Activated CD8-positive, alpha-beta memory T cell treated with anti-CD3 and anti-CD28 coated beads, Interleukin-2, amount 50 U/mL, for 4 hours (primary cell): ENCODE measurements around the gene LHX2.
"Not testable (repeated sequence)": the region's sequence is repeated elsewhere in the genome, so short reads cannot be mapped to it uniquely, and the experiment has no call there.

Experiments used
- DNase-seq: peaks from one replicate; pipeline ENCODE4 v3.0.0-alpha.2; 2020

The LHX2 gene, protein sequence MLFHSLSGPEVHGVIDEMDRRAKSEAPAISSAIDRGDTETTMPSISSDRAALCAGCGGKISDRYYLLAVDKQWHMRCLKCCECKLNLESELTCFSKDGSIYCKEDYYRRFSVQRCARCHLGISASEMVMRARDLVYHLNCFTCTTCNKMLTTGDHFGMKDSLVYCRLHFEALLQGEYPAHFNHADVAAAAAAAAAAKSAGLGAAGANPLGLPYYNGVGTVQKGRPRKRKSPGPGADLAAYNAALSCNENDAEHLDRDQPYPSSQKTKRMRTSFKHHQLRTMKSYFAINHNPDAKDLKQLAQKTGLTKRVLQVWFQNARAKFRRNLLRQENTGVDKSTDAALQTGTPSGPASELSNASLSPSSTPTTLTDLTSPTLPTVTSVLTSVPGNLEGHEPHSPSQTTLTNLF

DNA sequence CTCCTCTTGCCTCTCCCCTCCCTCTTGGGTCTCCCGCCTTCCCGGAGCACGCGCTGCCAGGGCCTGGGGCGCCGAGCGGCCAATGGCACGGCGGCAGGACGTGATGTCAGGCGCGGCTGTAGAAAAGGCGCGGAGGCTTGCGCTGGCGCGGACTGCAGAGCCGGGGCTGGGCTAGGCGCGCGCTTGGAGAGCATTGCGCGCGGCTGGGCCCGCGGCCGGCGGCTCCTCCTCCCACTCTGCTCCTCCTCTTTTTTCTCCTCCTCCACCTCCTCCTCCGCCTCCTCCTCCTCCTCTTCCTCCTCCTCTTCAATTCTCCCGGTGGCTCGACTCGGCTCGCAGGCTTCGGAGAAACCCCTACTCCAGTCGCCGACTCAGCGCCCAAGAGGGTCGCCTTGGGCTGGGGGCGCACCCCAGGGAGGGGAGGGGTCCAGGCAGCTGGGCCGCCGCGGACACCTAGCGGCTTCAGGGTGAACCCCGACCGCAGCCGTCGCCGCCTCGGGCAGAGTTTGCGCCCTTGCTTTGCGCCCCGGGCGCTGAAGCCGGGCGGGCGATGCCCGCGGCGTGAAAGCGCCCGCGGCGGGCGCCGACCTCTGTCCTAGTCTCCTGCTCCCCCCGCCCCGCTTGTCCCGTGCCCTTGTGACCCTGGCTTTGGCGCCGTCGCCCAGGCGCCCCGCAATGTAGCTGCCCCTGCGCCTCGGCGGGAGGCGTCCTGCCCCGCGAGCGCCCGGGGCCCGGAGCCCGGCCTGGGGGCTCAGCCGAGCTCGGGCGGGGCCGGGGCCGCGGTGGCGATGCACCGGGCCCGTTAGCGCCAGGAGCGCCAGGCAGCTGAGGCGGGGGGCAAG lies at the start of gene LHX2:
LHX2 (plus strand) TSS at position 309 of the 842 bp plus-strand sequence. CDS start 581 bp downstream, outside the sequence.
- DNase-seq: no peak

DNA sequence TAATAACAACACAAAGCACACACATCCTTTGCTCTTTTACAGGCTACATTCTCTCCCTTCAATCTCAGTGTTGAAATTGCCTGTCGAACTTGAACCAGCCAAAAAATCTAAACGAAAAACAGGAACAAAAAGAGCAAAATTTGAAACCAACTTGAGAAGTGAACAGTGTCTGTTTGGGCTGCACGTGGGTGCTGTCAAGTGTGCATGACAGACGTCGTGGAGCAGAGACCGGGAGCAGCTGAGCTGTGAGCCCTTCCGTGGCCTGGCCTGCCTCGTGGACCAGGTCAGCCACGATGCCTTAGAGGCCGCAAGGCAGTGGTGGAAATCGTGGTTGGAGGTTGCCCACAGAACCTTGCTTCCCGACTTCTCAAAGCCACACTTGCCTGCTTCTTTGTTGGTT lies 46.8 kb upstream of the LHX2 start:
- no peak for DNase-seq

DNA sequence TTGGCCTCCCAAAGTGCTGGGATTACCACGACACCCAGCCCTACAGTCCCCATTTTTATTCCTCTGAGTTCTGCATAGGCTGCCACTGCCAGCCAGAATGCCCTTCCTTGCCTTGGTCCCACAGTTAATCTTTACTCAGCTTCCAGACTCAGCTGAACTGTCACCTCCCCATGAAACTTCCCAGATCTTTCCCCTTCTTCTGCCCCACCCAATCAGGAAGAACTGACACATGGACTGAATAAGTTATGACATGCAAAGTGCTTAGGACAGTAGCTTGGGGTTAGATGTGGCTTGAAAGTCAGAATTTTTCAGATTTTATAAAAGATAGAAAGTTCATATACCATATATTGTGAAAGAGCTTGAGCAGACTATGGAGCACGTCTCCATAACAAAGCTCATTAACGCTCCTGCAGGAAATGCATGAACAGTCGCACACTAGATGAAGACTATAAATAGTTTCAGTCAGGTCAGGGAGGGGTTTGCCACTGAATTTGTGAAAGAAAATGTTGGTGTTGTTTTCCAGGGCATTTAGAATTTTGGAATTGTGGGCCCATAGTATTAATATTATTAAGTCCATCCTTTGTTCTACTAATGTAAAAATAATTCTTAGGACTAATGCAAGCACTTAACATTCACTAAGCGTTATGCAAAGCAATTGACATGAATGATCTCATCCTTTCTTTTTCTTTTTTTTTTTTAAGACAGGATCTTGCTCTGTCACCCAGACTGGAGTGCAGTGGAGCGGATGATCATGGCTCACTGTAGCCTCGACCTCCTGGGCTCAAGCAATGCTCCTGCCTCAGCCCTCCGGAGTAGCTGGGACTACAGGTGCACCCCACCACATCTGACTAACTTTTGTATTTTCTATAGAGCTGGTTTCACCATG lies 45.5 kb upstream of the LHX2 start:
- DNase-seq: no peak

DNA sequence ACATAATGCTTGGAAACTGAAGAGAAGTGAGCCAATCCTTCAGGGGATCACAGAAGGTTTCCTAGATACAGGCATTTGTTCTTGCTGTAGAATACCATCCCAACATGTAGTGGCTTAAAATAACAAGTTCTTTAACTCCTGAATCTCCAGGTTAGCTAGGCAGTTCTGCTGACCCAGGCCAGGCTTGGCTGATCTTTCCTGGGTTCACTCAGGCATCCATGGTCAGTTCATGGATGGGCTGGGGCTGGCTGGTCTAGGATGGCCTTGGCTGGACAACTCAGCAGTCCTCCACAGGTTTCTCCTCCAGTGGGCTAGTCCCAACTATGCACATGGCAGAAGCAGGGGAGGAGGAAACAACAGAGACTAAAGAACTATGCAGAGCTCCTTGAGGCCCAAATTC lies 44.2 kb upstream of the LHX2 start:
- no peak for DNase-seq

DNA sequence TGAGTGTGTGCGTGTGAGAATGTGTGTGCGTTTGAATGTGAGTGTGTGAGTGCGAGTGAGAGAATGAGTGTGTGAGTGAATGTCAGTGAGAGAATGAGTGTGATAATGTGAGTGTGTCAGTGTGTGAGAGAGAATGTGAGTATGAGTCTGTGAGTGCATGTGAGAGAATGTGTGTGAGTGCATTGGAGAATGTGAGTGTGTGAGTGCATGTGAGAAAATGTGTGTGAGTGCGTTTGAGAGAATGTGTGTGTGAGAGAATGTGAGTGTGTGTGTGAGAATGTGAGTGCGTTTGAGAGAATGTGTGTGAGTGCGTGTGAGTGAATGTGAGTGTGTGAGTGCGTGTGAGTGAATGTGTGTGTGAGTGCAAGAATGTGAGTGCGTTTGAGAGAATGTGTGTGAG lies 39.0 kb upstream of the LHX2 start:
- no peak for DNase-seq

DNA sequence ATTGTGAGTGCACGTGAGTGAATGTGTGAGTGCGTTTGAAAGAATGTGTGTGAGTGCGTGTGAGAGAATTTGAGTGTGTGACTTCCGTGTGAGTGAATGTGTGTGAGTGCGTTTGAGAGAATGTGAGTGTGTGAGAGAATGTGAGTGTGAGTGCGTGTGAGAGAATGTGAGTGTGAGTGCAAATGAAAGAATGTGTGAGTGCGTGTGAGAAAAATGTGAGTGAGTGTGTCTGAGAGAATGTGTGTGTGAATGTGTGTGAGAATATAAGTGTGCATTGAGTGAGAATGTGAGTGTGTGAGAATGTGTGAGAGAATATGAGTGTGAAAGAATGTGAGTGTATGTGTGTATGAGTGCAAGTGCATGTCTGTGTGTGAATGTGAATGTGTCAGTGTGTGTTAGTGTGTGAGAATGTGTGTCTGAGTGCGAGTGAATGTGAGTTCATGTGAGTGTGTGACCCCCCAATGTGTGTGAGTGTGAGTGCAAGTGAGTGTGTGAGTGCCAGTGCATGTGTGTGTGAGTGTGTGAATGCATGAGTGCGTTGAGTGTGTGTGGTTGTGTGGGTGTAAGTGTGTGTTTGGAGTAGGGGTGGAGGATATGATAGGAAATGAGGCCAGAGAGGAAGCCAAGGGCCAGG lies 37.9 kb upstream of the LHX2 start:
- DNase-seq: no peak

DNA sequence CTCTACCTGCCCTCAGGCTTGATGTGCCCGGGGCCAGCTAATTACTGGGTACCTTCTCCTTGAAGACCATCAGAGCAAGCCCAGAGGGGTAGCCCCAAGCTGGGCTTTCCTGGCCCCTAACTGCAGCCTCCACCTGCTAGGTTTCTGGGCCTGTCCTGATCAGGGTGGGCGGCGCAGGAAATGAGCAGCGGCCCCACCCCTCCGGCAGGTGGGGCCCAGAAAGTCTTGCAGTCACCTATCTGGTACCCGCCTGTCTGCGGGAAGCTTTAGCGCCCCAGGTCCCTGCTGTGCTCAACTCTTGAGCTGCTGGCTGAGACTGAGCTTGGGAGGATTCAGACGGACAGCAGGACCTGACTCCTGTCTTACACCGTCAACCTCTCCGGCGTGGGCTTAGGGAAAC lies 37.1 kb upstream of the LHX2 start:
- DNase-seq: no peak

DNA sequence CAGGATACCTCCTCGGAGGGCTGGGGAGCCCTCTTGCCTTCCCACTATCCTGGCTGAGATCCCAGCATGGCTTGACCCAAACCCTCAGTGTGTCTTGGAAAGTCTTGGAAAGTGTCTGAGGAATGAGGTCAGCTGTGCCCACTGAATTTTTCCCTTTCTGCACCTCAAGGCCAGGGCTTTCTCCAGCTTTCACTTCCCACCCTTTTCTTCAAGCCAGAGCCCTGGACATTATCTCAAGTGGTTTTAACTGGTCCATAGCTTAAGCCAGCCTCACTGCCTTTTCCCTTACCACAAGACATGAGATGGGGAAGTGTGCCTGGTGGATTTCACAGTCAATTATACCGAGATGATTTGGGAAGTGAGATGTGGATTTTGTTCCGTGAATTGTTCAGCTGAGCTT lies 35.7 kb upstream of the LHX2 start:
- DNase-seq: no peak

DNA sequence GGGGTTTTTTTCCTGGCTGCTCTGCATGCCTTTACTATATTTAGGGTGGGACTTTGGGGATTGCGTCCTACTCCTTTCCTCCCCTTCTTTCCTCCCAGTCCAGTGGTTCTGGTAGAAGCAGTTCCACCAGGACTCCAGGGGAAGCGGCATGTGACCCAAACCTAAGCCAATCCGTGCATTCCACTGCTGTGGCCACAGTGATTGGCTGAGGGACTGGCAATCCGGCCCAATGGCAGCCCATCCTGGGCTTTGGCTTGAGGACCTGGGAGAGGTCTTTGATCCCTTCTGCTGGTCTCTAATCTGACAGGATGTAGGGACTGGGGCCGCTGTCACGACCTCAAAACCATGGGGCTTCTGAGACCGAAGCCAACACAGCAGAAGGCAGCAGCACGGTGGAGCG lies 35.0 kb upstream of the LHX2 start:
- not testable (repeated sequence) for DNase-seq

DNA sequence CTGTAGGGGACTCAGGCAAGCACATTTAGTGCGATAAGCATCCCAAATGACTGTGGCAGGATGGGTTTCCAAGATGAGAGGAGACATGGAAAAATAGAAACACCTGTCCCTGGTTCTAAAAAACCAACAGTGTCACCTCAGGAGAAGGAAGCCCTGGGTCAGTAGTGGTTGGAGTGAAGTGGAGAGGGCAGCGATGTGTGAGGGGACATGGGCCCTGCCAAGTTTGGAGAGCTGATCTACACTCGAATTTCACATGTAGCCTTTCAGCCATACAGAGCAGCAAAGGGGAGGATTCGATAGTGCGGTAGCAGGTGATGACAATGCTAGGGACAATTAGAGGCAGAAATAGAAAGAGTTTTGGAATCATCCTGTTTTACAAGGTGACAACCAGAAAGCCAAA lies 32.6 kb upstream of the LHX2 start:
- DNase-seq: no peak

DNA sequence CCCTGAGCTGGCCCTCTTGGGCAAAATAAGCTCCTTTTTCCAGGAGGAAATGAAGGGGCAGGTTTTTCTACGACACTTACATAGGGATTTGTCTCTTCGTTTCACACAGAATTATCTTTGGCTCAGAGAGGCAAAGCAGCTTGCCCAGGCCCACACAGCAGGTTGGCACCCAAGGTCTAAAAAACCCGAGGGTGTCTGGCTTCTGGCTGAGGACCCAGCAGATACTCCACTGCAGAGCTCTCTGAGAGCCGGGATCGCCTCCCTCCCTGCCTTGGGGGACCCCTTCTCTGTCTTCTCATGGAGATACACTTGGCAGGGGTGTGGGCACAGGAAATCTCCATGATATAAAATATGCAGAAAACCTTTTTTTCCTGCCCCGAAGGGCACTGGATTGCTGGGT lies 29.0 kb upstream of the LHX2 start:
- DNase-seq: no peak

DNA sequence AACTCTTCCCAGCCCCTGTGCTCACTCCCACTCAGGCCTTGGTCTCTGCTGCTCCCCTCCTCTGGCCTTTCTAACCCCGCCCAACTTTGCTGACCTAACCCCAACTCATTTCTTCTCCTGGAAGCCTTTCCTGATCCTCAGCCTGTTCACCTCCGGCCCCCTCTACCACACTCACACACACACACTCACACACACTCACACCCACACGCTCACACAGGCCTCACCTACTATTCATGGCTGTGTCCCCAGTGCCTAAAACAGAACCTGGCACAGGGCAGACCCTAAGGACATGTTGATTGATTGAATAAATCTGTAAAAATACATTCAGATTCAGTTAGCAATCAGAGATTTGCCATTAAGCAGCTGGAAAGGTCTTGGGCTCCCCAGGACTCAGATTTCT lies 28.5 kb upstream of the LHX2 start:
- no peak for DNase-seq

DNA sequence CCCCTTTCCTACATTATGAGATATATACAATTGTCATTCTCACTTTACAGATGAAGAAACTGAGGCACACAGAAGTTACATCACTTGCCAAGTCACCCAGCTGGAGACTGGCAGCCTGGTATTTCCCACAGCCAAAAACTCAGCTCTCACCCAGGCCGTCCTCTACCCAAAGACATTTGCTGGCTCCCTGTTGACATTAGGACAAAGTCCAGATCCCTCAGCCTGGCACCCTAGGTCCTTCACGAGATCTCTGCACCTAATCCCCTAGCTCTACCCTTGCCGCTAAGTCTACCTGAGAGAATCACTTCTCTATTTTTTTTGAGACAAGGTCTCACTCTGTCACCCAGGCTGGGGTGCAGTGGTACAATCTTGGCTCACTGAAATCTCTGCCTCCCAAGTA lies 26.8 kb upstream of the LHX2 start:
- no peak for DNase-seq

DNA sequence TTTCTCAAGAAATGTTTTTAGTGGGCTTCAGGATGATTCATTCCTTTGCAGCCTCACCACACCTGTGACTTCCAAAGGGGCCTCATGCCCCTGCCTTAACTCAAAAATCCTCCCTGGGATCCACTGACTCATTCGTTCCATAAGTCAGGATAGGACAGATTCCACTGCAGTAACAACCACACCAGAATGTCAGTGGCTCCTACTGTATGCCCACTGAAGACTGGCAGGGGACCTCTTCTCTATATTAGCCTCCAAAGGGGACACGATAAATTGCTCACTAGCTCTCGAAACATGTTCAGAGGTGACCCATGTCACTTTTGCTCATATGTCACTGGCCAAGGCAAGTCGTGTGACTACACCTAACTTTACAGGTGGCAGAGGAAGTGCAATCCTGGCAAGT lies 25.7 kb upstream of the LHX2 start:
- no peak for DNase-seq

DNA sequence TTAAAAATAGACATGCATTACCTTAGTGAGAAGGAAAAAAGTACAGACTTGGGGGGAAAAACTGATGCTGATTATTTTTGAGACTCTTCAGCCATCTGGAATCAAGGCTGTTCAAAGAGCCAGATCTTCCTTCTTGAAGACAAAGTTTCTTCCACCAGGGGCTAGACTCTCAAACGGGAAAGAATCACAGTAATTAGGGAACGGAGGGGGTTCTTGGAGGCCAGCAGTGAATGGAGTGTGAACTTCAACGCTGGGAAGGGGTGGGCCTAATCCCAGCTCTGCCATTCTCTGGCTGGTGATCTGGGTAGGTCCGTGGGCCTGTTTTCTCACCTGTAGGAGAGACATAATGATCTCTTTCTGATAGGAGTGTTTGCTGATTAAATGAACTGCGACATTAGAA lies 21.1 kb upstream of the LHX2 start:
- no peak for DNase-seq

DNA sequence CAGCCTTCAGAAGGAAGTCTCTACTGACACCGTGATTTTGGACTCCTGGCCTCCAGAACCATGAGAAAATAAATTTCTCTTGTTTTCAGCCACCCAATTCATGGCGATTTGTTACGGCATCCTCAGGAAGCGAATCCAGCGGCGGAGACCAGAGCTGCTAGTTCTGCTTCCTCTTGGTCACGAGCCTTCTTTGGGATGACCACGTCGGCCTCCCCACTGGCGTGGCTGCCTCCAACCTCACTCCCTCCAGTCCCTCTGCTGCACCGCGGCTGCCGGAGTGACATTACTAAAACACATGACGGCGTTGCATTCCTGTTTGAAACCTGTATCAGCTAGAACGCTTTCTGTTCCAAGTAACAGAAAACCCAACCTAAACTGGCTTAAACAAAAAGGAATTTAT lies 18.9 kb upstream of the LHX2 start:
- DNase-seq: not testable (repeated sequence)

DNA sequence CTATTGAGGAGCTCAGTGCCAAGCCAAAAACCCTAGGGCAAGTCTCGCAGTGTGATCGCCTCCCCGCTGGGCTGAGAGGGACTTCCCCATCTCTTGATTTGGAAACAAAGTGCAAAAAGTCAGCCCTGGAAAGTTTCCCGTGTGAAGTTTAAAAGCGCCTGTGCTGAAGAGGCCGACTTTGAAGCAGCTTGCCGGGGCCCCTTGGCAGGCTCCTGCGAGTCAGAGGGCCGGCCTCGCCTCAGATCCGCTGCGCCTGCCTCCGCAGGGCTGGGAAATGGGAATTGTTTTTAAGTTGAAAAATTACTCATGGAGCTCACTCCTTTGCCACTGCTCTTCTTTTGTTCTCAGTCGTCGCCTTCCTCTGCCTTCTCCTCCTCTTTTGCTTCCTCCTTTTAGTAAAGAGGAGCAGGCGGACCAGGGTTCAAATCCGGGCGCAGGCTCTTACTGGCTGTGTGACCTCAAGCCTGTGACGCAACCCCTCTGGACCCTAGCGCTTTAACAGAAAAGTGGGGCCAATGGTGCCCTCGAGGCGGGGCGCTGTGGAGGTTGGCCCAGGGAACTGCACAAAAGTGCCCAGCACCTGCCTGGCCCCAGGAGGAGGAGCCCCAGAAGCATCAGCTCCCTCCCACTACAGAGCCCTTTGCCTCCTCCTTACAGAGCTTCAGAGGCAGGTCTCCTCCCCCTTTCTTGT lies 14.7 kb upstream of the LHX2 start:
- no peak for DNase-seq

DNA sequence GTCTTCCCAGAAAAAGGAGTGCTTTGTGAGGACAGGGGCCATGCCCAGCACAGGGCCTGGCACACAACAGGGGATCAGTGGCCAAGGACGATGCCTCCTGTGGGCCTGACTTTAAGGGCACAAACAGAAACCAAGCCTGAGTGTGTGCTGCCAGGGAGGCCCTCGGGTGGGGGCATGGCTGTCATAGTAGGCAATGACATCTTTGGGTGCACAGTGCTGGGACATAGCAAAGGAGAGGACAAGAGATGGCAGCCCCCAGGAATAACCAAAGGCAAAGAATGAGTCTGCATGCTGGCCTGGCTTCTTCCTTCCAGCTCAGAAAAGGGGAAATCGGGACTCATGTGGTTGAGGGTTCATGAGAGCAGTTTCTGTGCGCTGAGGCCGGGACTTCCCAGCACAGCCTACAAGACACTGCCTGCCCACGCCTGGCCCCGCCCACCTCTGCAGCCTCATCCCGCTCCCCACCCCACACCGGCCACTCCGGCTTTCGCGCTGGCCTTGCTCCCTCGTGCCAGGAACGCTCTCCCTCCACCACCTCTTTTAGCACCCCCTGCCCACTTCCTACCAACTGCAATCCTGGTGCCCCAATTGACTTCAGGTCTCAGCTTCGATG lies 13.8 kb upstream of the LHX2 start:
- no peak for DNase-seq

DNA sequence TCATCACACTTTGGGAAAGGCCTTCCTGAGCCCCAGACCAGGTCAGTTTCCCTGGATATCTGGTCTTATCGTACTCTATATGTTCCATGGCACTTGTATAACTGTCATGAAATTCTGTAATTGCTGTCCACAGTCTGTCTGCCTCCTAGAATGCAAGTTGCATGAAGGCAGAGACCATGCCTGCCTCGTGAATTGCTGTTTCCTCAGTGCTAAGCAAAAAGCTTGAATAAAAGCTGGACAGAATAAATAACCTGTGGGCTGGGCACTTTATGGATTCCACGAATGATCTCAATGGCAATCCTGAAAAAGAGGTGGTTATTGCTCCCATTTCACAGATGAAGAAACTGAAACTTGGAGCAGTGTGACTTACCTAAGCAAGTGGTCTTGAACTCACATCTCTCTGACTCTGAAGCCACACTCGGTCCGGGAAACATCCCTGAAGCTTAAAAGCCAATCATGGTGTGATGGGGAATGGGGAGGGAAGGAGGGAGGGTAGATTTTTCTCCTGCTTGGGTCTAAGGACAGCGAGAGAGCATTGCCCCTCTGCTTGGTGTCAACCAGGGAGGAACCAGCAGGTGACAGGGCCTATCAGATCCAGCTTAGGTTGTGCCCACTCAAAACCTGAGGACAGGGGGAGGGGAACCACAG lies 13.2 kb upstream of the LHX2 start:
- DNase-seq: no peak

DNA sequence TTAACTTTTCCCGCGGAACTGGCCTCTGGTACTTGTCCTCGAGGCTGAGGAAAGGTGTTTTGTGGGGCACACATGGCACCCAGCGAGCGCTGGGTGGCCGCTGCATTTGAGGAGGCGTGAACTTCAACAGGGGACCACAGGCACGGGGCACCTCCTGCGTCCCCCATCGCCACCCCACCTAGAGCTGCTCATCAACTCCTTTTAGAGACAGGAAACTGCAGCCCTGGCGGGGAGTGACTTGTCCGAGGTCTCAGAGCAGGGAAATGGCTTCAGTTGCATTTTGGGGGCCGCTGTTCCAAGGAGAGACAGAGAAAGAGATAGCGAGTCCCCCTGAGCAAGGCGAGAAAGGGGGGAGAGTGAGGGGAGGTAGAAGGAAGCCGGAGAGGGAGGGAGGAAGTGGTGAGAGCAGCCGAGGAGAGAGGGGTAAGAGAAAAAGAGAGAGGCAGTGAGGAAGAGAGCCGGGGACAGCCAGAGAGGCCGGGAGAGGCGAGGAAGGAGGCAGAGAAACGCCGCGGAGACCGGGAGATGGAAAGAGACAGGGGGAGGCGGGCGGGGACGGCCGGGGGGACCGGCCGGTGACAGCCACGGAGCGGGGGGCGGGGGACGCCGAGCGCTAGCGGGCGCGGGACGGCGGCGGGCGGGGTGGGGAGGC lies 12.5 kb upstream of the LHX2 start:
- no peak for DNase-seq

DNA sequence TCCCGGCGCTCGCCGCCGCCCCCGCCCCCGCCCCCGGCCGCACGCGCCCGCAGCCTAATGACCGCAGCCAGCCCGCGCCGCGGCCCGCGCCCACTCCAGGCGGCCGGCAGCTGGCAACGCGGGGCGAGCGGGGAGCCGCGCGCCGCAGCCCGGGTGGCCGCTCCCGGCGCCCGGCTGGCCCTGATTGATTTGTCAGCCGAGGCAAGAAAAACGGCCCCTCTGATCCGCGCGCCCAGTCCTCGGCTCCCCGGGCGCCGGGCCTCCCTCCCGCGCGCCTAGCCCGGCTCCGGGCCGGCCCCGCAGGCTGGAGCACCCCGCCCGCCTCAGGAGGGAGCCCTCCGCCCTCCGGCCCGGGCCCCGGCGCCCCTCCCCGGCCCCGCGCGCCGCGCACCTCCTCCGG lies 11.9 kb upstream of the LHX2 start:
- DNase-seq: no peak
